Gastrocnemius medialis (tissue), 4 donors: ENCODE data around the gene NFIA.

Experiments
- CTCF ChIP-seq, 5 experiments: fragments of 450-650 bp in 3 of 5; fragments of 200-600 bp in 2 of 5; sonication (generic) in 2 of 5; IDR thresholded peaks in 4 of 5; conservative IDR thresholded peaks in 1 of 5; 1 replicate in 4 of 5; 2 replicates in 1 of 5; pipeline ENCODE4 v1.5.1; 2016 to 2019; ENCODE audit warnings: antibody characterized with exemption in 5 of 5, mild to moderate bottlenecking in 3 of 5, moderate library complexity in 3 of 5
- POLR2A ChIP-seq, 2 donors: fragments of 450-650 bp; IDR thresholded peaks; one replicate each; pipeline ENCODE4 v1.6.1; 2017; ENCODE audit warnings: antibody characterized with exemption in 2 of 2, mild to moderate bottlenecking in 2 of 2, moderate library complexity in 2 of 2

- TF ChIP-seq CTCF (IDR thresholded peaks at IDR 0.05 in 4 of 5, conservative IDR thresholded peaks at IDR 0.05 in 1 of 5) (no peak), POLR2A (IDR thresholded peaks at IDR 0.05) (no peak)
Observed at GRCh38 chr1:61400131-61400770, 317.9 kb downstream of the NFIA start.
